B cell (primary cell): ENCODE results near the gene ADAM12. TPM values are rescaled to one million over a fixed set of nuclear protein-coding genes. Genes with fewer than 3 reads are reported as not detected.

Experiments used
- ATAC-seq: fragments of 200-7000 bp; cut with Tn5 transposase; one replicate; pipeline ENCODE4 v1.10.0; 2021; ENCODE audit warnings: low read depth, mild to moderate bottlenecking, moderate number of reproducible peaks, moderate library complexity
- CTCF ChIA-PET: fragments of 350-600 bp; sonication (Branson Sonifier 250); formaldehyde crosslinking; loops from one replicate; lab custom pipeline; 2021; ENCODE audit warnings: antibody characterized with exemption, inconsistent platforms; lab: Charles Lee
- POLR2A ChIA-PET: fragments of 350-600 bp; sonication (Branson Sonifier 250); formaldehyde crosslinking; loops from one replicate; lab custom pipeline; 2021; ENCODE audit warnings: antibody characterized with exemption; lab: Charles Lee
- DNase-seq: peaks from one replicate; pipeline ENCODE4 v3.0.0; 2013
- H2AFZ ChIP-seq: 2 replicates; pipeline ENCODE4 v1.6.1; 2012; ENCODE audit warnings: mild to moderate bottlenecking, low read depth, low read length; ENCODE audit not compliant: insufficient read depth, poor library complexity, severe bottlenecking
- H3K27ac ChIP-seq, 2 donors: 1 replicate in 1 of 2; 2 replicates in 1 of 2; pipeline ENCODE4 v1.5.1; 2012 to 2013; ENCODE audit warnings: low read length in 2 of 2, mild to moderate bottlenecking in 2 of 2, moderate library complexity in 1 of 2
- H3K27me3 ChIP-seq, 4 experiments: fragments of 200-600 bp in 1 of 4; sonication (generic) in 1 of 4; replicated peaks in 1 of 4; 1 replicate in 2 of 4; 2 replicates in 2 of 4; pipeline versions ENCODE4 v1.6.1 to v1.7.0; 2013 to 2016; ENCODE audit warnings: low read length in 3 of 4, mild to moderate bottlenecking in 2 of 4, mixed read lengths in 1 of 4, moderate library complexity in 1 of 4; ENCODE audit not compliant: insufficient read depth in 4 of 4, control insufficient read depth in 3 of 4; ENCODE audit errors: control extremely low read depth in 1 of 4
- H3K36me3 ChIP-seq, 2 experiments: replicated peaks in 1 of 2; 1 replicate in 1 of 2; 2 replicates in 1 of 2; pipeline versions ENCODE4 v1.6.1 to v1.7.1; 2013; ENCODE audit warnings: low read length in 1 of 2; ENCODE audit not compliant: insufficient read depth in 2 of 2, control insufficient read depth in 1 of 2; ENCODE audit errors: control extremely low read depth in 1 of 2, extremely low read depth in 1 of 2
- H3K4me1 ChIP-seq, 2 donors: fragments of 200-600 bp in 1 of 2; sonication (generic) in 1 of 2; 1 replicate in 1 of 2; 2 replicates in 1 of 2; pipeline versions ENCODE4 v1.5.1 to v1.6.1; 2013 to 2017; ENCODE audit warnings: low read length in 2 of 2; ENCODE audit not compliant: control insufficient read depth in 2 of 2, insufficient read depth in 2 of 2
- H3K4me2 ChIP-seq: replicated peaks from 2 replicates; pipeline ENCODE3; 2012; ENCODE audit warnings: mild to moderate bottlenecking, low read depth, low read length; ENCODE audit not compliant: poor library complexity, severe bottlenecking
- H3K4me3 ChIP-seq, 5 experiments: fragments of 200-600 bp in 1 of 5; sonication (generic) in 1 of 5; 1 replicate in 3 of 5; 2 replicates in 2 of 5; pipeline versions ENCODE4 v1.5.1 to v1.7.0; 2011 to 2016; ENCODE audit warnings: low read length in 4 of 5, mild to moderate bottlenecking in 4 of 5, low read depth in 2 of 5, control low read depth in 1 of 5, moderate library complexity in 1 of 5; ENCODE audit not compliant: insufficient read depth in 1 of 5; ENCODE audit errors: control extremely low read depth in 1 of 5, extremely low read depth in 1 of 5
- H3K79me2 ChIP-seq: fragments of 200-600 bp; sonication (generic); one replicate; pipeline ENCODE4 v1.6.0; 2016; ENCODE audit warnings: low read length; ENCODE audit not compliant: control insufficient read depth, insufficient read depth
- H3K9ac ChIP-seq: fragments of 200-600 bp; sonication (generic); 2 replicates; pipeline ENCODE4 v1.6.1; 2017; ENCODE audit warnings: mild to moderate bottlenecking, low read length, moderate library complexity
- H3K9me3 ChIP-seq, 3 donors: one replicate each; pipeline versions ENCODE4 v1.6.1 to v1.7.1; 2013; ENCODE audit warnings: low read length in 2 of 3; ENCODE audit not compliant: control insufficient read depth in 2 of 3, insufficient read depth in 1 of 3; ENCODE audit errors: control extremely low read depth in 1 of 3
- H4K20me1 ChIP-seq: 2 replicates; pipeline ENCODE4 v1.6.0; 2012; ENCODE audit warnings: mild to moderate bottlenecking, low read length; ENCODE audit not compliant: insufficient read depth, control insufficient read depth, poor library complexity, severe bottlenecking
- H3K27ac Mint-ChIP-seq: one replicate; pipeline ENCODE4 v1.8.0; 2021; ENCODE audit warnings: mixed read lengths
- H3K27me3 Mint-ChIP-seq: one replicate; pipeline ENCODE4 v1.8.0; 2021; ENCODE audit warnings: mixed read lengths
- H3K4me1 Mint-ChIP-seq: one replicate; pipeline ENCODE4 v1.8.0; 2021; ENCODE audit warnings: mixed read lengths
- H3K4me3 Mint-ChIP-seq: one replicate; pipeline ENCODE4 v1.8.0; 2021; ENCODE audit warnings: mixed read lengths
- H3K9me3 Mint-ChIP-seq: one replicate; pipeline ENCODE4 v1.8.0; 2022; ENCODE audit warnings: mixed read lengths; ENCODE audit not compliant: insufficient read depth
- CTCF ChIP-seq: fragments of 200-600 bp; IDR thresholded peaks from one replicate; pipeline ENCODE4 v1.8.0; 2022; ENCODE audit warnings: antibody characterized with exemption, mild to moderate bottlenecking
- EZH2 ChIP-seq: IDR thresholded peaks from 2 replicates; pipeline ENCODE4 v1.6.1; 2012; ENCODE audit warnings: borderline replicate concordance, low read depth, mild to moderate bottlenecking, moderate library complexity, low read length; ENCODE audit not compliant: insufficient read depth, poor library complexity, severe bottlenecking
- WGBS: methylation state at CpG from one replicate; pipeline ENCODE4 v1.1.5; 2013; ENCODE audit warnings: missing lambda C conversion rate; ENCODE audit not compliant: insufficient coverage; 5-methylcytosine and 5-hydroxymethylcytosine counted together
- intact Hi-C: fragments of 100-400 bp; cut with micrococcal nuclease; formaldehyde crosslinking; loops from one replicate; pipeline ENCODE4 v1.10.0; 2022
- polyA plus RNA-seq: library from polyadenylated mRNA; depleted of rRNA; stranded (reverse); fragments of >200 nt; gene quantifications from 2 replicates; pipeline ENCODE4 v1.2.3, GENCODE V29; 2012
- total RNA-seq, 2 donors: library from RNA; stranded (reverse); fragments of 120-200 nt in 1 of 2; gene quantifications; 1 replicate in 1 of 2; 2 replicates in 1 of 2; pipeline versions ENCODE4 v1.2.3 to v1.2.4, GENCODE V29; 2013 to 2022

ADAM12 gene
- total and polyA plus RNA-seq, 2 donors (not counting 1 experiment from before 2014, with no cell fraction given), result 0.01 to 0.22 TPM

DNA sequence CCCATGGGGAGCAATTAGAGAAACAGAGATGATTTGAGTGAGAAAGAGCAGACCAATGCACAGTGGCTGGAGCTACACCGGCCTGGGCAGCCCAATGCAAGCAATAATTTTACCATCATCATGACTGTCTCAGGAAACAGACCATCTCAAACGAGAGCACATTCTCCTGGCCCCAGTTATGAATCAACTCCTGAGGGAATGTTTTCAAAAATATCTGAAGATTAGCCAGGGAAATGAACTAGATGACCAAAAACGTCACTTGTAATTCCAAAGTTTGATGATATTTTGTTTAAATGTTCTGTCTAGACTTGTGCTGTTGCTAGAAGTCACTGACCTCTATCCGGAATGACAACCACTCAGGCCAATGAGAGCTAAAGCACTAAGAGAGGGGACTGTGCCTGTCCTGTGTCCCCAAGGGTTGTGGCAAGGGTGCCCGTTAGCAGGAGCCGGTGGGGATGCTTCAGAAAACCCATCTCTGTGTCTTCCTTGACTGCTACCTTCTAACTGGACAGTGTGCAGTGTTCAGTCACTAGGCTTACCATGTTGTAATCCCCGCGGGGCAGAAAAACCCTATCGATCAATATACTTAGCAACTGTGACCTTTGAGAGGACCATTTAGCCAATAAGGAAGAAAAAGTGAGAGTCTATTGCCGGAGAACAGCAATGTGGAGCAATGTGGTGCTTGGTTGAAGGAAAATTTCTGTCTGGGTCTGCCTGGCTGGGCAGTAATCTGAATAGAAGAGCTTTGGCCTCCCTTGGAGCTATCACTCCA is 202.4 kb downstream of the ADAM12 start:
- ChIA-PET CTCF (no interaction called here), POLR2A (no interaction called here)
- peaks cover 0 to 3% (median 0%) of the 10 kb centered on the region in 3 donors for H3K9me3 ChIP-seq
- H3K27ac ChIP-seq, result no peak overlapping the region
- Mint-ChIP-seq H3K4me1 (no peaks in the 10 kb centered on the region), H3K27ac (no peak overlapping the region), H3K27me3 (peaks cover 28% of the 10 kb centered on the region), H3K4me3 (no peak overlapping the region), H3K9me3 (no peaks in the 10 kb centered on the region)
- 93% methylated on average over 6 of the region's 10 CpGs for WGBS
- H3K9ac ChIP-seq, result no peak overlapping the region
- TF ChIP-seq EZH2, result no peak
- no peak for TF ChIP-seq CTCF
- DNase-seq, result no peak
- intact Hi-C loops, result no loop called here
- H3K27me3 ChIP-seq, result peaks cover 0 to 8% (median 0%) of the 10 kb centered on the region in 4 experiments
- H4K20me1 ChIP-seq, result no peaks in the 10 kb centered on the region
- H3K4me1 ChIP-seq, result no peaks in the 10 kb centered on the region
- ATAC-seq, result no peak
- H2AFZ ChIP-seq, result no peak overlapping the region
- no peaks in the 10 kb centered on the region for H3K79me2 ChIP-seq
- H3K36me3 ChIP-seq, result no peaks in the 10 kb centered on the region
- H3K4me2 ChIP-seq, result no peak overlapping the region
- H3K4me3 ChIP-seq, result no peak overlapping the region

GRCh38 chr10:126181626-126182025 is 206.7 kb downstream of the ADAM12 start:
- ChIA-PET POLR2A (interaction anchor here (0.7 kb wide), 1 partner anchor 16 kb away, joined by 6 read pairs; no protein-coding TSS in a partner anchor), CTCF (no interaction called here)
- H4K20me1 ChIP-seq, result no peaks in the 10 kb centered on the region
- ATAC-seq (no peak), DNase-seq (no peak)
- H3K4me3 ChIP-seq, result no peak overlapping the region
- peaks cover 15 to 18% of the 10 kb centered on the region in 2 donors for H3K4me1 ChIP-seq
- no peak overlapping the region for H2AFZ ChIP-seq
- no peak overlapping the region for H3K4me2 ChIP-seq
- intact Hi-C loops, result no loop called here
- no peak overlapping the region for H3K9ac ChIP-seq
- peaks cover 17% of the 10 kb centered on the region for H3K4me1 Mint-ChIP-seq
- H3K27me3 Mint-ChIP-seq, result peaks cover 11% of the 10 kb centered on the region
- no peaks in the 10 kb centered on the region for H3K79me2 ChIP-seq
- H3K36me3 ChIP-seq, result no peaks in the 10 kb centered on the region
- no peak overlapping the region for H3K27ac ChIP-seq
- no peaks in the 10 kb centered on the region for H3K27me3 ChIP-seq
- TF ChIP-seq EZH2 (no peak), CTCF (no peak)
- no peak overlapping the region for H3K27ac Mint-ChIP-seq
- 100% methylated on average over 5 of the region's 6 CpGs for WGBS
- peaks cover 0 to 4% (median 0%) of the 10 kb centered on the region in 3 donors for H3K9me3 ChIP-seq
- H3K9me3 Mint-ChIP-seq, result no peaks in the 10 kb centered on the region
- no peak overlapping the region for H3K4me3 Mint-ChIP-seq
